Thyroid gland (tissue), 4 donors: ENCODE measurements around the gene EDRF1.

Experiments used
- POLR2A ChIP-seq, 2 donors: fragments of 450-650 bp; IDR thresholded peaks; one replicate each; pipeline ENCODE4 v1.6.1; 2017; ENCODE audit warnings: antibody characterized with exemption in 2 of 2, mild to moderate bottlenecking in 2 of 2, moderate library complexity in 1 of 2
- TF ChIP-seq, protein P1 (sequence below), 6 experiments: fragments of 200-600 bp in 3 of 6; fragments of 450-650 bp in 3 of 6; sonication (generic) in 3 of 6; IDR thresholded peaks; one replicate each; pipeline ENCODE4 v1.5.1; 2016 to 2019; ENCODE audit warnings: antibody characterized with exemption in 6 of 6, mild to moderate bottlenecking in 2 of 6, inconsistent platforms in 1 of 6, moderate library complexity in 1 of 6

DNA sequence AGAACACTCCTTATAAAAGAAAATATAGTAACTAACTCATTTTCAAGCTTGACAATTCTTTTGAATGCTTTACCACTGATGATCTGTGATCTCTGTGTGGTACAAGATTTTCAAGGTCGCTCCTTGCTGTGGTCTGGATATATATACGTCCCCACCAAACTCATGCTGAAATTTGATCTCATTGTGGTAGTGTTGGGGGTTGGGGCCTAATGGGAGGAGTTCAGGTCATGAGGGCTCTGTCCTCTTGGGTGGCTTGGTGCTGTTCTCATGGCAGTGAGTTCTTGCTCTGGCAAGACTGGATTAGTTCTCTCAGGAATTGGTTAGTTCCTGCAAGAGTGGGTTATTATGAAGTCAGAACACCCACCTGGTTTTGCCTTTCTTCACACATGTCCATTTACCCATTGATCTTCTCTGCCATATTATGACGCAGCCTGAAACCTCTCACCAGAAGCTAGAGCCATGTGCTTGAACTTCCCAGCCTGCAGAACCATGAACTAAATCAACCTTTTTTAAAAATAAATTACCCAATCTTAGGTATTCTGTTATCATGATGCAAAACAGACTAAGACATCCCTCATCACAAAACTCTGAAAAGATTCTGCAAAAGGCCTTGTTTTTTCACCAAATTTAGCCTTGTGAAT is 8.3 kb upstream of the EDRF1 start:
- TF ChIP-seq, protein P1, sequence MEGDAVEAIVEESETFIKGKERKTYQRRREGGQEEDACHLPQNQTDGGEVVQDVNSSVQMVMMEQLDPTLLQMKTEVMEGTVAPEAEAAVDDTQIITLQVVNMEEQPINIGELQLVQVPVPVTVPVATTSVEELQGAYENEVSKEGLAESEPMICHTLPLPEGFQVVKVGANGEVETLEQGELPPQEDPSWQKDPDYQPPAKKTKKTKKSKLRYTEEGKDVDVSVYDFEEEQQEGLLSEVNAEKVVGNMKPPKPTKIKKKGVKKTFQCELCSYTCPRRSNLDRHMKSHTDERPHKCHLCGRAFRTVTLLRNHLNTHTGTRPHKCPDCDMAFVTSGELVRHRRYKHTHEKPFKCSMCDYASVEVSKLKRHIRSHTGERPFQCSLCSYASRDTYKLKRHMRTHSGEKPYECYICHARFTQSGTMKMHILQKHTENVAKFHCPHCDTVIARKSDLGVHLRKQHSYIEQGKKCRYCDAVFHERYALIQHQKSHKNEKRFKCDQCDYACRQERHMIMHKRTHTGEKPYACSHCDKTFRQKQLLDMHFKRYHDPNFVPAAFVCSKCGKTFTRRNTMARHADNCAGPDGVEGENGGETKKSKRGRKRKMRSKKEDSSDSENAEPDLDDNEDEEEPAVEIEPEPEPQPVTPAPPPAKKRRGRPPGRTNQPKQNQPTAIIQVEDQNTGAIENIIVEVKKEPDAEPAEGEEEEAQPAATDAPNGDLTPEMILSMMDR (IDR thresholded peaks at IDR 0.05): no peak
- no peak for TF ChIP-seq POLR2A (IDR thresholded peaks at IDR 0.05)
